Measurements from ENCODE around the gene NFIL3.

GRCh38 chr9:91407580-91408318 lies 15.9 kb downstream of the NFIL3 start:
- TF ChIP-seq POLR2AphosphoS5 (IDR thresholded peaks at IDR 0.05): no peak
- no peak for TF ChIP-seq CTCF (IDR thresholded peaks at IDR 0.05)

Data from esophagus muscularis mucosa (tissue), 3 donors.